HL-60/S4 treated with phorbol 12-myristate 13-acetate at 8.2 ng/mL for 4 days and 3 days (cell line): ENCODE data around the gene TSPAN13.

Source experiments
- in situ Hi-C: fragments of 300-500 bp; cut with MboI; formaldehyde crosslinking; loops from 2 replicates; pipeline ENCODE4 v1.15.0; 2022; ENCODE audit warnings: low sequenced_read_pairs

TSPAN13 gene

GRCh38 chr7:16753102-16753931 is at the start of gene TSPAN13:
Gene TSPAN13 (plus strand): TSS chr7:16753755. CDS start chr7:16753968, 213 bp downstream.
- in situ Hi-C loops: no loop called here

GRCh38 chr7:16708511-16708910 is 45.0 kb upstream of the TSPAN13 start:
- in situ Hi-C loops: no loop called here

- in situ Hi-C loops: no loop called here
These were observed 44.6 kb upstream of the TSPAN13 start for GRCh38 chr7:16708980-16709379.

GRCh38 chr7:16710651-16711050 is 42.9 kb upstream of the TSPAN13 start:
- in situ Hi-C loops: no loop called here

GRCh38 chr7:16711730-16712129 is 41.8 kb upstream of the TSPAN13 start:
- in situ Hi-C loops: no loop called here

- in situ Hi-C loops: no loop called here
These were observed 40.6 kb upstream of the TSPAN13 start for GRCh38 chr7:16712916-16713315.

GRCh38 chr7:16715928-16716327 is 37.6 kb upstream of the TSPAN13 start:
- in situ Hi-C loops: no loop called here

GRCh38 chr7:16718111-16718656 is 35.4 kb upstream of the TSPAN13 start:
- in situ Hi-C loops: no loop called here

GRCh38 chr7:16719699-16720098 is 33.9 kb upstream of the TSPAN13 start:
- in situ Hi-C loops: no loop called here

- in situ Hi-C loops: no loop called here
These were observed 32.0 kb upstream of the TSPAN13 start for GRCh38 chr7:16721541-16721940.

GRCh38 chr7:16724344-16724743 is 29.2 kb upstream of the TSPAN13 start:
- in situ Hi-C loops: no loop called here

GRCh38 chr7:16726189-16726588 is 27.4 kb upstream of the TSPAN13 start:
- in situ Hi-C loops: no loop called here

GRCh38 chr7:16727736-16728135 is 25.8 kb upstream of the TSPAN13 start:
- in situ Hi-C loops: no loop called here

- in situ Hi-C loops: no loop called here
These were observed 24.7 kb upstream of the TSPAN13 start for GRCh38 chr7:16728811-16729210.

GRCh38 chr7:16729541-16729940 is 24.0 kb upstream of the TSPAN13 start:
- in situ Hi-C loops: no loop called here

- in situ Hi-C loops: no loop called here
These were observed 22.6 kb upstream of the TSPAN13 start for GRCh38 chr7:16730937-16731336.

GRCh38 chr7:16732828-16733227 is 20.7 kb upstream of the TSPAN13 start:
- in situ Hi-C loops: no loop called here

- in situ Hi-C loops: no loop called here
These were observed 19.3 kb upstream of the TSPAN13 start for GRCh38 chr7:16734148-16734726.

- in situ Hi-C loops: no loop called here
These were observed 18.5 kb upstream of the TSPAN13 start for GRCh38 chr7:16735020-16735419.

GRCh38 chr7:16738011-16738688 is 15.4 kb upstream of the TSPAN13 start:
- in situ Hi-C loops: no loop called here

- in situ Hi-C loops: no loop called here
These were observed 13.5 kb upstream of the TSPAN13 start for GRCh38 chr7:16739863-16740622.
